Measurements from ENCODE around the gene MRPS30.
"Not testable (repeated sequence)": the region's sequence is repeated elsewhere in the genome, so short reads cannot be mapped to it uniquely, and the experiment has no call there.

The MRPS30 gene

GRCh38 chr5:44808435-44809214 lies at the start of gene MRPS30:
TSS of gene MRPS30 (plus strand) at chr5:44808947. CDS start at chr5:44808963, 16 bp downstream.
- H3K4me3 ChIP-seq (ENCODE audit: low read length), result peak within 1 kb of the TSS; percentile 91
- DNase-seq (ENCODE audit: low read depth), result peak; percentile 99
- peak; percentile 63 for TF ChIP-seq CTCF (conservative IDR thresholded peaks at IDR 0.05; ENCODE audit: low read depth, low read length)

- DNase-seq (ENCODE audit: low read depth), result no peak
- no peak for TF ChIP-seq CTCF (conservative IDR thresholded peaks at IDR 0.05; ENCODE audit: low read depth, low read length)
- no peak overlapping the region for H3K4me3 ChIP-seq (ENCODE audit: low read length)
Observed at GRCh38 chr5:44769200-44769876, 39.4 kb upstream of the MRPS30 start.

GRCh38 chr5:44769877-44770209 lies 38.9 kb upstream of the MRPS30 start:
- no peak for DNase-seq (ENCODE audit: low read depth)
- H3K4me3 ChIP-seq (ENCODE audit: low read length), result no peak overlapping the region
- no peak for TF ChIP-seq CTCF (conservative IDR thresholded peaks at IDR 0.05; ENCODE audit: low read depth, low read length)

- no peak for DNase-seq (ENCODE audit: low read depth)
- H3K4me3 ChIP-seq (ENCODE audit: low read length), result no peak overlapping the region
- TF ChIP-seq CTCF (conservative IDR thresholded peaks at IDR 0.05; ENCODE audit: low read depth, low read length), result no peak
Observed at GRCh38 chr5:44770780-44771717, 37.7 kb upstream of the MRPS30 start.

GRCh38 chr5:44772397-44772796 lies 36.4 kb upstream of the MRPS30 start:
- not testable (repeated sequence) for DNase-seq (ENCODE audit: low read depth); H3K4me3 ChIP-seq (ENCODE audit: low read length)

GRCh38 chr5:44774279-44774880 lies 34.4 kb upstream of the MRPS30 start:
- DNase-seq (ENCODE audit: low read depth), result peak; percentile 8
- TF ChIP-seq CTCF (conservative IDR thresholded peaks at IDR 0.05; ENCODE audit: low read depth, low read length), result peak; percentile 43
- H3K4me3 ChIP-seq (ENCODE audit: low read length), result no peak overlapping the region

GRCh38 chr5:44779167-44779566 lies 29.6 kb upstream of the MRPS30 start:
- DNase-seq (ENCODE audit: low read depth), result no peak
- no peak for TF ChIP-seq CTCF (conservative IDR thresholded peaks at IDR 0.05; ENCODE audit: low read depth, low read length)
- no peak overlapping the region for H3K4me3 ChIP-seq (ENCODE audit: low read length)

Data from retinal pigment epithelial cell (primary cell).